Ovary (tissue), 3 donors: Measurements from ENCODE around the gene DNAJC22.

Experiments
- CTCF ChIP-seq, 3 donors: fragments of 450-650 bp in 2 of 3; fragments of 200-600 bp in 1 of 3; IDR thresholded peaks; one replicate each; pipeline versions ENCODE4 v1.5.1 to v1.8.0; 2016 to 2022; ENCODE audit warnings: antibody characterized with exemption in 3 of 3, mild to moderate bottlenecking in 1 of 3
- EP300 ChIP-seq: sonication (generic); formaldehyde crosslinking; IDR thresholded peaks from one replicate; pipeline ENCODE4 v1.6.1; 2017; ENCODE audit warnings: antibody characterized with exemption
- POLR2A ChIP-seq: fragments of 450-650 bp; IDR thresholded peaks from one replicate; pipeline ENCODE4 v1.6.1; 2017; ENCODE audit warnings: antibody characterized with exemption, mild to moderate bottlenecking, moderate library complexity
- donor health status: DM: no; HTN: no; CAD: no.

- no peak for TF ChIP-seq CTCF (IDR thresholded peaks at IDR 0.05)
- no peak for TF ChIP-seq POLR2A
- TF ChIP-seq EP300, result no peak
These were observed 7.2 kb upstream of the DNAJC22 start for GRCh38 chr12:49339464-49339861.
